Measurements from ENCODE around the gene GPR18.
"Not testable (repeated sequence)": the region's sequence is repeated elsewhere in the genome, so short reads cannot be mapped to it uniquely, and the experiment has no call there.

Gene GPR18

GRCh38 chr13:99228737-99229691, 29.2 kb downstream of the GPR18 start:
- no peak for DNase-seq
- peak; percentile 82 for ATAC-seq

- ATAC-seq (peak; percentile 6), DNase-seq (no peak)
Measured at GRCh38 chr13:99227909-99228688, 30.1 kb downstream of the GPR18 start.

- DNase-seq (no peak), ATAC-seq (no peak)
Measured at GRCh38 chr13:99227331-99227900, 30.8 kb downstream of the GPR18 start.

- ATAC-seq: no peak
- DNase-seq: no peak
Measured at GRCh38 chr13:99226513-99226912, 31.7 kb downstream of the GPR18 start.

- no peak for ATAC-seq
- no peak for DNase-seq
Measured at GRCh38 chr13:99225078-99225477, 33.1 kb downstream of the GPR18 start.

GRCh38 chr13:99224021-99224420, 34.2 kb downstream of the GPR18 start:
- DNase-seq (no peak), ATAC-seq (no peak)

- DNase-seq (no peak), ATAC-seq (no peak)
Measured at GRCh38 chr13:99223587-99223986, 34.6 kb downstream of the GPR18 start.

- DNase-seq (no peak), ATAC-seq (peak; percentile 44)
Measured at GRCh38 chr13:99221567-99222239, 36.5 kb downstream of the GPR18 start.

- no peak for DNase-seq
- ATAC-seq: peak; percentile 52
Measured at GRCh38 chr13:99220199-99220935, 37.8 kb downstream of the GPR18 start.

GRCh38 chr13:99218969-99219368, 39.2 kb downstream of the GPR18 start:
- DNase-seq (peak; percentile 38), ATAC-seq (peak; percentile 50)

- no peak for ATAC-seq
- DNase-seq: no peak
Measured at GRCh38 chr13:99218545-99218944, 39.6 kb downstream of the GPR18 start.

- DNase-seq (no peak), ATAC-seq (no peak)
Measured at GRCh38 chr13:99218126-99218525, 40.1 kb downstream of the GPR18 start.

GRCh38 chr13:99217461-99218110, 40.6 kb downstream of the GPR18 start:
- DNase-seq (peak; percentile 50), ATAC-seq (no peak)

- ATAC-seq: peak; percentile 37
- peak; percentile 62 for DNase-seq
Measured at GRCh38 chr13:99215184-99215830, 42.9 kb downstream of the GPR18 start.

GRCh38 chr13:99214731-99215130, 43.4 kb downstream of the GPR18 start:
- DNase-seq: no peak
- peak; percentile 45 for ATAC-seq

- DNase-seq: peak; percentile 70
- ATAC-seq: peak; percentile 88
Measured at GRCh38 chr13:99214232-99214631, 43.9 kb downstream of the GPR18 start.

GRCh38 chr13:99211421-99212035, 46.7 kb downstream of the GPR18 start:
- no peak for ATAC-seq
- no peak for DNase-seq

- not testable (repeated sequence) for ATAC-seq
Measured at GRCh38 chr13:99210627-99211026, 47.6 kb downstream of the GPR18 start.

GRCh38 chr13:99208845-99209527, 49.2 kb downstream of the GPR18 start:
- DNase-seq (no peak), ATAC-seq (no peak)

More at GRCh38 chr13:99210627-99211026, 47.6 kb downstream of the GPR18 start:
- DNase-seq: not testable (repeated sequence)

Measured in stimulated activated naive CD8-positive, alpha-beta T cell treated with anti-CD3 and anti-CD28 coated beads, Interleukin-15, Interleukin-2, amounts not matched to agents 100 U/mL and 50 U/mL, for 24 hours (primary cell).